GM21529 (cell line): Measurements from ENCODE around the gene PCYT2.

Experiments used
- ATAC-seq: cut with Tn5 transposase; IDR thresholded peaks from one replicate; pipeline ENCODE4 v1.9.1; 2021; ENCODE audit not compliant: unreplicated experiment

The PCYT2 gene

GRCh38 chr17:81914103-81914850 lies 3.1 kb upstream of the PCYT2 start:
- no peak for ATAC-seq

- ATAC-seq, result no peak
Observed at GRCh38 chr17:81913394-81914102, 2.3 kb upstream of the PCYT2 start.

GRCh38 chr17:81912441-81913309 lies 1.5 kb upstream of the PCYT2 start:
- ATAC-seq, result no peak

GRCh38 chr17:81911969-81912368 lies 770 bp upstream of the PCYT2 start:
- ATAC-seq, result no peak

GRCh38 chr17:81910840-81911276 lies 341 bp downstream of the PCYT2 start:
- ATAC-seq, result peak; percentile 24

- ATAC-seq, result no peak
Observed at GRCh38 chr17:81909966-81910839, 996 bp downstream of the PCYT2 start.

GRCh38 chr17:81909231-81909630 lies 2.0 kb downstream of the PCYT2 start:
- no peak for ATAC-seq

GRCh38 chr17:81908793-81909192 lies 2.4 kb downstream of the PCYT2 start:
- no peak for ATAC-seq

GRCh38 chr17:81907219-81908145 lies 3.7 kb downstream of the PCYT2 start:
- ATAC-seq, result no peak

- ATAC-seq, result no peak
Observed at GRCh38 chr17:81906476-81907218, 4.6 kb downstream of the PCYT2 start.

- ATAC-seq, result no peak
Observed at GRCh38 chr17:81905993-81906392, 5.2 kb downstream of the PCYT2 start.

- no peak for ATAC-seq
Observed at GRCh38 chr17:81905424-81905875, 5.7 kb downstream of the PCYT2 start.

- no peak for ATAC-seq
Observed at GRCh38 chr17:81904600-81905423, 6.4 kb downstream of the PCYT2 start.

GRCh38 chr17:81903896-81904599 lies 7.2 kb downstream of the PCYT2 start:
- no peak for ATAC-seq

GRCh38 chr17:81903415-81903831 lies 7.8 kb downstream of the PCYT2 start:
- no peak for ATAC-seq

- no peak for ATAC-seq
Observed at GRCh38 chr17:81902653-81903414, 8.4 kb downstream of the PCYT2 start.
